ENCODE data around the gene SEL1L2.

The SEL1L2 gene

DNA sequence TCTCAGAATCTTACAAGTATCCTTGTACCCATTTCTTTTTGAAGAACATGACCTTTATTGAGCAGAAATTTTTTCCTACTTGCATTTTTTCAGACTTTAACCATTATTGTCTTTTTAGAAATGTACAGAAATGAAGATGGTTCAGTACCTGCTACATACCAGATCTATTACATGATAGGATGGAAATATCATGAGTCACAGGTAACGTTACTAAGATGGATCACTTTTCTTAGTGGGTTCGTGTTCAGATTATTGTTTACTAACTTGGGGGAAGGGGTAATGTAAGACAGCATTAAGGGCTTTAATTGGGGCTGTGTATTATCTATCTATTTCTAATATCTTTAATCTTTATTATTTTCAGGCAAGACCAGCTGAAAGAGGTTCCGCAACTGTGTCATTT is 173.7 kb downstream of the SEL1L2 start:
- no peaks in the 10 kb centered on the region for H3K9me3 ChIP-seq (ENCODE audit: control insufficient read depth, insufficient read depth, low read depth, low read length)
- no peaks in the 10 kb centered on the region for H3K4me1 ChIP-seq (ENCODE audit: control insufficient read depth, insufficient read depth, low read length)
- no peaks in the 10 kb centered on the region for H3K27me3 ChIP-seq (ENCODE audit: control insufficient read depth, insufficient read depth, low read length)
- no peak overlapping the region for H3K27ac ChIP-seq (ENCODE audit: low read depth, low read length)
- no peak overlapping the region for H3K4me3 ChIP-seq (ENCODE audit: low read depth, low read length)
- no peak overlapping the region for H3K9ac ChIP-seq (ENCODE audit: low read length)
- H3K36me3 ChIP-seq (ENCODE audit: control insufficient read depth, insufficient read depth, low read length) = peaks cover 64% of the 10 kb centered on the region

DNA sequence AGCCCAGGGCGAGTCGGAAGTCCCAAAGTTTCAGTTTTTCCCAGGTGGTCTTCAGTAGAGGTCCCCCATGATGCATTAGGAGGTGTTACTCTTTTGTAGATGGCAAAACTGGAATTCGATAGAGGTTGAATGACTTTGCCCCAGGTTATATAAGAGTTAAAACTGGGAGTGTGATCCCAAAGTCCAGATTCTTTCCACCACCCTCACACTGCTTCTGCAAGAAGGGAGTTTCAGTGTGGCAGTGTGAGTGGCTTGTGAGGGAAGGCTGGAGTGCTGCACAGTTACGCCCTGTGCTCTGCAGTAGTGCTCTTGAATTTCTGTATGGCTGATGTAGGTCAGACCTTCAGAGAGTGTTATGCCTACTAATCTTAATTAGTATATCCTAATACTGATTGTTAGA is 175.7 kb downstream of the SEL1L2 start:
- peaks cover 85% of the 10 kb centered on the region for H3K36me3 ChIP-seq (ENCODE audit: control insufficient read depth, insufficient read depth, low read length)
- no peaks in the 10 kb centered on the region for H3K27me3 ChIP-seq (ENCODE audit: control insufficient read depth, insufficient read depth, low read length)
- H3K9me3 ChIP-seq (ENCODE audit: control insufficient read depth, insufficient read depth, low read depth, low read length) = no peaks in the 10 kb centered on the region
- no peak overlapping the region for H3K9ac ChIP-seq (ENCODE audit: low read length)
- no peaks in the 10 kb centered on the region for H3K4me1 ChIP-seq (ENCODE audit: control insufficient read depth, insufficient read depth, low read length)
- H3K27ac ChIP-seq (ENCODE audit: low read depth, low read length) = no peak overlapping the region
- H3K4me3 ChIP-seq (ENCODE audit: low read depth, low read length) = no peak overlapping the region

DNA sequence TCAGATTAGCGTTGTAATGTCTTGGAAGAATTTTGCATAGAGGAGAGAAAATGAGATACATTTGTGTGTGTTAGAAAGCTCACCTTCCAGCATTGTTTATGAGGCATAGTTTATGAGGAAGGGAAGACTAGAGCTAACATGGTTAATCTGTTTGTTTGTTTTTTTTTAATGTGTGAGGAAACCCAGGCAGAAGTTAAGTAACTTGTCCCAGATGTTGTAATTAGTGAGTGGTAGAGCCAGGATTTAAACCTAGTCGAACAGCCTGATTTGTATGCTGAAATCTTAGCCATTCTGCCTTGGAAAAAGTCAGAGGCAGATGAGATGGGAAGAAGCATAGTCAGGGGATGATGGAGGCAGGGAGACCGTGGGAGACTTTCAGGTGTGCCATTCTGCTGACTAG is 176.5 kb downstream of the SEL1L2 start:
- H3K36me3 ChIP-seq (ENCODE audit: control insufficient read depth, insufficient read depth, low read length) = peaks cover 93% of the 10 kb centered on the region

DNA sequence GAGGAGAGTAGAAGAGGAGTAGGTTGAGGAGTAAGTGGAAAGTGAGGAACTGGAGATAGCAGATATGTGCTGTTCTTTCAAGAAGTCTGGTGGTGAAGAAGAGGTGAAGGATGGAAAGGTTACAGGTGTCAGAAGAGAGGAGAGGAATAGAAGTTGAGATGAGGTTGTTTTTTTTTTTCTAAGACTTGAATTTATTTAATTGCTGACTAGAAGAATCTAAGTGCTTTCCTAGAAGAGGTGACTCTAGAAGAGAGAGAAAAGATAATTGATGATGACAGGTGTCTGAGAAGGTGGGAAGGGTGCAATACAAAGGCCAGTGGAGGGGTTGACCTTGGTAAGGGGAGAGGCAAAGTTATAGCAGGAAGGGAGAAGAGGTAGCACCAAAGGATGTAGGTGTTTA is 180.0 kb downstream of the SEL1L2 start:
- Histone ChIP-seq H3K4me1 (ENCODE audit: control insufficient read depth, insufficient read depth, low read length) (no peaks in the 10 kb centered on the region), H3K9me3 (ENCODE audit: control insufficient read depth, insufficient read depth, low read depth, low read length) (no peaks in the 10 kb centered on the region), H3K36me3 (ENCODE audit: control insufficient read depth, insufficient read depth, low read length) (peaks cover 77% of the 10 kb centered on the region), H3K9ac (ENCODE audit: low read length) (no peak overlapping the region), H3K27me3 (ENCODE audit: control insufficient read depth, insufficient read depth, low read length) (no peaks in the 10 kb centered on the region), H3K27ac (ENCODE audit: low read depth, low read length) (no peak overlapping the region), H3K4me3 (ENCODE audit: low read depth, low read length) (no peak overlapping the region)

More for the DNA sequence above, 176.5 kb downstream of the SEL1L2 start:
- Histone ChIP-seq H3K4me3 (ENCODE audit: low read depth, low read length) (no peak overlapping the region), H3K9me3 (ENCODE audit: control insufficient read depth, insufficient read depth, low read depth, low read length) (no peaks in the 10 kb centered on the region), H3K9ac (ENCODE audit: low read length) (no peak overlapping the region), H3K4me1 (ENCODE audit: control insufficient read depth, insufficient read depth, low read length) (no peaks in the 10 kb centered on the region), H3K27me3 (ENCODE audit: control insufficient read depth, insufficient read depth, low read length) (no peaks in the 10 kb centered on the region), H3K27ac (ENCODE audit: low read depth, low read length) (no peak overlapping the region)

DNA sequence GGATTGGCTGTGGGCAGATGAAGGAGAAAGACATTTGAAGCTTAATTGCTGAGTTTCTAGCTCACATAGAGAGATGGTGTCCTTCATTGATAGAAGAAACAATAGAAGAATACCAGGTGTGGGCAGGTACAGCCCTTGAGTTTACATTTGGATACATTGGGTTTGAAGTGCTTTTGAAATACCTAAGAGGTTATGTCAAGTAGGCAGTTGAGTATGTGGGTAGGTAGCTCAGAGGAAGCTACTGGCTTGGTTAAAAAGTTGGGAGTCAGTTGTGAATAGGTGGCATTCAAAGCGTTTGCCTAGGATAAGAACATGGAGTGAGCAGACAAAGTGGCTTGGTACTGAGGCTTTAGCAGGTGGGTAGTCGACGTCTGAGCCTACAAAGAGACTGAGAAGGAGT is 180.6 kb downstream of the SEL1L2 start:
- Histone ChIP-seq H3K4me1 (ENCODE audit: control insufficient read depth, insufficient read depth, low read length) (no peaks in the 10 kb centered on the region), H3K27ac (ENCODE audit: low read depth, low read length) (no peak overlapping the region), H3K36me3 (ENCODE audit: control insufficient read depth, insufficient read depth, low read length) (peaks cover 75% of the 10 kb centered on the region), H3K9ac (ENCODE audit: low read length) (no peak overlapping the region), H3K9me3 (ENCODE audit: control insufficient read depth, insufficient read depth, low read depth, low read length) (no peaks in the 10 kb centered on the region), H3K27me3 (ENCODE audit: control insufficient read depth, insufficient read depth, low read length) (no peaks in the 10 kb centered on the region), H3K4me3 (ENCODE audit: low read depth, low read length) (no peak overlapping the region)

DNA sequence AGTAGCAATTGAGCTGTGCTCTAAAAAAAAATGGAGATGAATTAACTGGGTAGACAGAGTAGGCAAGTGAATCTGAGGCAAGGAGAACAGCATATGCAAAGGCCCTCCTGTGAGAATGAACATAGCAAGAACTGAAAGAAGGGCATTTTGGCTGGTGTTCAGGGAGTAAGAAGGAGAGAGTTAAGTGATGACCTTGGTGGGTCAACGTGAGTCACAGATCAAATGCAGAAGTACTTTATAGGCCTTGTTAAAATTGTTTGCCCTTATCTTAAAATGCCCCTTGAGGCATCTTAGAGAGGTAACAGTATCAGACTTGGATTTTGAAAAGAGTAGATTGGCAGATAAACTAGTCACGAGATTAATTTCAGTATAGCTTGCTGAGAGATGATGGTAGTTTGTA is 181.0 kb downstream of the SEL1L2 start:
- Histone ChIP-seq H3K9ac (ENCODE audit: low read length) (no peak overlapping the region), H3K36me3 (ENCODE audit: control insufficient read depth, insufficient read depth, low read length) (peaks cover 74% of the 10 kb centered on the region), H3K9me3 (ENCODE audit: control insufficient read depth, insufficient read depth, low read depth, low read length) (no peaks in the 10 kb centered on the region), H3K27ac (ENCODE audit: low read depth, low read length) (no peak overlapping the region), H3K4me3 (ENCODE audit: low read depth, low read length) (no peak overlapping the region), H3K27me3 (ENCODE audit: control insufficient read depth, insufficient read depth, low read length) (no peaks in the 10 kb centered on the region), H3K4me1 (ENCODE audit: control insufficient read depth, insufficient read depth, low read length) (no peaks in the 10 kb centered on the region)

DNA sequence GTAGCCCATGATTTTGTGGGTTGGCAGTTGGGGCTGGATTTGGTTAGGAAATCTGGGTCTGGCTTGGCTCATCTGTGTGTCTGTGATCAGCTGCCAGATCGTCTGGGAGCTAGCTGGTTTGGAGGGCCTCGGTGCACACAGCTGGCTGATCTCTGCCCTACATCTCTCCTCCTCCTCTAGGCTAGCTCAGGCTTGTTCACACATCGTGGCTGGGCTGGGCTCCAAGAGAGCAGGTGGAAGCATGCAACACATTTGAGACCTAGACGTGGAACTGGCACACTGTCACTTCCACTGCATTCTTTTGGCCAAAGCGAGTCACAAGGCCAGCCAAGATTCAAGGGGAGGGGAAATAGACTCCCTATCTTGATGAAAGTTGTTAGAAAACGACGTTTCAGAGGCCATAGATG is 189.7 kb downstream of the SEL1L2 start:
- H3K4me3 ChIP-seq (ENCODE audit: low read depth, low read length) = no peak overlapping the region
- H3K9me3 ChIP-seq (ENCODE audit: control insufficient read depth, insufficient read depth, low read depth, low read length) = no peaks in the 10 kb centered on the region
- H3K9ac ChIP-seq (ENCODE audit: low read length) = no peak overlapping the region
- no peaks in the 10 kb centered on the region for H3K27me3 ChIP-seq (ENCODE audit: control insufficient read depth, insufficient read depth, low read length)
- H3K27ac ChIP-seq (ENCODE audit: low read depth, low read length) = no peak overlapping the region
- H3K36me3 ChIP-seq (ENCODE audit: control insufficient read depth, insufficient read depth, low read length) = peaks cover 87% of the 10 kb centered on the region
- no peaks in the 10 kb centered on the region for H3K4me1 ChIP-seq (ENCODE audit: control insufficient read depth, insufficient read depth, low read length)

DNA sequence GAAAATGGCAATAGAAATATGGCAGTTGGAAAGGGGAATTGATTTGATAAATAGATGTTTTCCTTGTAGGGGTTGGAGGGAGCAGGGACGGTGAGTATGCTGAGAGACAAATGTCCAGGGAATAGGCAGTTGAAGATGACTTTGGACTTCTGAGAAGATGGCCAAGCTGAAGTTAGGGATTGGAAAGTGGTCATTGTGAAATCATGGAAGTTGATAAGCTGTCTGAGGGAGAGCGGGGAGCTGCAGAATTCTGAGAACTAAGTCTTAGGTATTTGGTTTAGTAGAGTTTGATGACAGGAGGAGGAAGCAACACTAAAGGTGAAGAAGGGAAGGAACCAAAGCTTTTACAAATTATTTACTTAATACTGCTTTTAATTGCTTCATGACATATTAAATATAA is 190.4 kb downstream of the SEL1L2 start:
- H3K27me3 ChIP-seq (ENCODE audit: control insufficient read depth, insufficient read depth, low read length) = no peaks in the 10 kb centered on the region

More for the DNA sequence above, 190.4 kb downstream of the SEL1L2 start:
- no peaks in the 10 kb centered on the region for H3K4me1 ChIP-seq (ENCODE audit: control insufficient read depth, insufficient read depth, low read length)
- H3K27ac ChIP-seq (ENCODE audit: low read depth, low read length) = no peak overlapping the region
- H3K4me3 ChIP-seq (ENCODE audit: low read depth, low read length) = no peak overlapping the region
- peaks cover 93% of the 10 kb centered on the region for H3K36me3 ChIP-seq (ENCODE audit: control insufficient read depth, insufficient read depth, low read length)
- H3K9me3 ChIP-seq (ENCODE audit: control insufficient read depth, insufficient read depth, low read depth, low read length) = no peaks in the 10 kb centered on the region
- no peak overlapping the region for H3K9ac ChIP-seq (ENCODE audit: low read length)
